ENCODE results near the gene LAPTM4A. TPM values are rescaled to one million over a fixed set of nuclear protein-coding genes. Genes with fewer than 3 reads are reported as not detected.
"Not testable (repeated sequence)": the region's sequence is repeated elsewhere in the genome, so short reads cannot be mapped to it uniquely, and the experiment has no call there.

LAPTM4A gene
- total RNA-seq (2014; rRNA removed; shearing (Covaris generic)): 218 and 267 TPM in 2 replicates

- DNase-seq (ENCODE audit: low read depth): peak; percentile 100
These were observed at the start of gene LAPTM4A for GRCh38 chr2:20051532-20052228. TSS of gene LAPTM4A (minus strand) at chr2:20051628. CDS start at chr2:20051520, 108 bp downstream.

DNA sequence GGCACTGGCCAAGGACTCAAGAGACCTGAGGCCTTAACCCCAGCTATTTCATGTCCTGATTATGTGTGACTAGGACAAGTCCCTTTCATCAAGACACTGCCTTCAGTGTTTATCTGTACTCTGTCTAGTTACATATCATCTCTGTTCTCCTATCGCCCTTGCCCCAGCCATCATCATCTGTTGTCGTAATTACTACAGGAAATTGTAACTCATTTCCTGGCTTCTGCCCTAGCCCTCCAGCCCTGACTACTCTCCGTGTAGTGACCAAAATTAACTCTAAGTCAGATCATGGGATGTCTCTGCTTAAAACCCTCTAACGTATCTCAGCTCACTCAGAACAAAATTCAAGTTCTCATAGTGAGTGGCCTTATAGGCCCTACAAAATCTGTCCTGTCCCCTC lies 49.3 kb upstream of the LAPTM4A start:
- DNase-seq (ENCODE audit: low read depth): no peak

DNA sequence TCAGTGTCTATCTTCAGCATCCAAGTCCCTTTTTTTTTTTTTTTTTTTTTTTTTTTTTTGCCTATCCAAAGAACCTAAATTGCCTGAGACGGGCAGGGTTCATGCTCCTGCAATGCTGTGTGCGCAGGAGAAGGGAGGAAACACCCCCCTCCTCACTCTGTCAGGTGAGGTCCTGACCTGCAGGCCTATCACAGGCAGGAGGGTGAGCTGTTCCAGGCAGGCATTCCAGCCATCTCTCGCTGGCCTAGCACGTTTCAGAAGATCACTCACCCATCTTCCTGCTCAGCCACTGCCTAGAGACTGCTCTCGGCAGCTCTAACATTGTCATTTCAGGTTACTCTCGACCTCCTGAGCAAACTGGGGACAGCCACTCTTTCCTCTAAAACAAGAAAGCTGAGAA lies 48.4 kb upstream of the LAPTM4A start:
- no peak for DNase-seq (ENCODE audit: low read depth)

DNA sequence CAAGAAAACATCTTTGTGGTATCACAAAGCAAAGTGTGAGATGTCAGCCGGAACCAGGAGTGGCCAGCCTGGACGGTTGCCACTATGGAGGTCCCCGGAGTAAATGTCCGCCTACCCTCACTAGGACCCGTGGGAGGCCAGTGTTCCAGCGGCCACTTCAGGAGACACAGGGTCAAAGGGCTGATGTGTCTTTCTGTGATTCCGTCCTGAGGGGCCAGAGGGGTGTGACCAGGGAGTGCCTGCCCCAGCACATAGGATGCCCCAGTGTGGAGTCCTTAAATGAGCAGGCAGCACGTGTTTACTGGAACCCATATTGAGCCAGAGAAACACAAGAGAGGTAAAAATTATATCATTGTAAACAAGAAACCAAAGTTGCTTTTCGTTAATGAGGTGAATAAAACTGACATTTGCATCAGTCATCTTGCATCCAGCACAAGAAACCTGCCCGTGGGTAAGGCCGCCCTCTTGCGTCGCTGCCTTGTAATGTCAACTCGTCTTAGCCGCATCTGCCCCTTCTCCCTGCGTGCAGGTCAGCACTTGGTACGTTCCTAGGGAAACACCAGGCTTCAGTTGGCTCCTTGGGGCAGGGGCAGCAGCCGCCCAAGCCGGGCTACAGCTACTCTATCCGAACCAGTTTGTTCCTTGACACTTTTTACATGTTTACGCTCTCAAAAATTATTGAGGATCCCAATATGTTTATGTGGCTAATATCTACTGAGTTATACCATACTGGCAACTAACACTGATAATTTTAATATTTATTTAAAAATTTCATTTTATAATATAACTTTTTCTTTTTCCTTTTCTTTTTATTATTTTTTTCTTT lies 46.7 kb upstream of the LAPTM4A start:
- peak; percentile 77 for DNase-seq (ENCODE audit: low read depth)

DNA sequence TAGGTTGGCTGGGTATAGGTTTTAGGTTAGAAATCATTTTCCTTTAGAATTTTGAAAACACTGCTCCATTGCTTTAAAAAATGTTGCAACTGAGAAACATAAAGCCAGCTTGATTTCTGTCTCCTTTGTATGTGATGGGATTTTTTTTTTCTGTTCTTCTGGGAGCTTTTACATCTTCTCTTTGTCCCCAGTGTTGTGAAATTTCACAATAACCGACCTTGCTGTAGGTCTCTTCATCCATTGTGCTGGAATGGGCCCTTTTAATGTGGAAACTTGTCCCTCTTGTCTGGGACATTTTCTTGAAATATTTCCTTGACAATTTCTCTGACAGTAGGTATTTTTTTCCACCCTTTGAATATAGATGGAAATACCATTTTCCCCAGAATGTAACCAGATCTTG lies 44.0 kb upstream of the LAPTM4A start:
- no peak for DNase-seq (ENCODE audit: low read depth)

- DNase-seq (ENCODE audit: low read depth): no peak
These were observed 43.5 kb upstream of the LAPTM4A start for GRCh38 chr2:20094955-20095354.

GRCh38 chr2:20094142-20094755 lies 42.8 kb upstream of the LAPTM4A start:
- no peak for DNase-seq (ENCODE audit: low read depth)

DNA sequence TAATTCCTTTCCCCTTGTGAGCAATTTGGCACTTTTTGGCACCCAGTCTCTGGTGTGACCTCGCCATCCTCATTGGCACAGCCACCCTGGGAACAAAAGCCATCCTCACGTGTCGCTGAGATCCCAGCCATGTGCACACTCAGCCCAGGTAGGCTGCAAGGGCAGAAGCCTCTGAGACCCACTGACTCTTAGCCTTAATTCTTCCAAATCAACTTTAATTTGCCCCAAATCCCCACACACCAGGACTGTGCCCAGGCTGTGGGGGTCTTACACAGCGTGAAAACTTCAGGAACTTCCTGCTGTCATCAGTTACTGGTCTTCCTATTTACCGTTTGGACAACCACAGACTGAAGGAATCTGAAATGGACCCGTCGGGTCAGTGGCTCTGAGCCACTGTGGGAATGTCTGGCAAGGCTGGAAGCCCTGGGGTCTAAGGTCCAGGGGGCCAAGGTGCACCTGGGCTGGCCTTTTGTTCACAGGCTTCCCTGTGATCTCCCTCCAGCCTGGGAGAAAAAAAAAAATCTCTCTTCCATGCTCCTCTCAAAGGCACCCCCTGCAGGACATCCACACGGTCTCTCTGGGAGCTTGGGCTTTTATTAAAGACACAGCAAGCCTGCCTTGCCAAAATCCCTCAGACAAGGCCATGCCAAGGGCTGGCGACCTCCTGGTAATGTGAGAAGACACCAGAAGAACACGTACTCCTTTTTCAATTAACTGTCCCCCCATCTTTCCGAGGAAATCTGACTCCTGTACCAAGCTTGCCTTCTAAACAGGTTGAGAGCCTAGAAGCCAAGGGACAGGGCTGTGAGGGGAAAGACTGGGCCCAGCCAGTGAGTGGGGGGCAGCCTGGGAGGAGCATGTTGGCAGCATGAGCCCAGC lies 42.1 kb upstream of the LAPTM4A start:
- DNase-seq (ENCODE audit: low read depth): peak; percentile 82

GRCh38 chr2:20092901-20093235 lies 41.4 kb upstream of the LAPTM4A start:
- DNase-seq (ENCODE audit: low read depth): no peak

DNA sequence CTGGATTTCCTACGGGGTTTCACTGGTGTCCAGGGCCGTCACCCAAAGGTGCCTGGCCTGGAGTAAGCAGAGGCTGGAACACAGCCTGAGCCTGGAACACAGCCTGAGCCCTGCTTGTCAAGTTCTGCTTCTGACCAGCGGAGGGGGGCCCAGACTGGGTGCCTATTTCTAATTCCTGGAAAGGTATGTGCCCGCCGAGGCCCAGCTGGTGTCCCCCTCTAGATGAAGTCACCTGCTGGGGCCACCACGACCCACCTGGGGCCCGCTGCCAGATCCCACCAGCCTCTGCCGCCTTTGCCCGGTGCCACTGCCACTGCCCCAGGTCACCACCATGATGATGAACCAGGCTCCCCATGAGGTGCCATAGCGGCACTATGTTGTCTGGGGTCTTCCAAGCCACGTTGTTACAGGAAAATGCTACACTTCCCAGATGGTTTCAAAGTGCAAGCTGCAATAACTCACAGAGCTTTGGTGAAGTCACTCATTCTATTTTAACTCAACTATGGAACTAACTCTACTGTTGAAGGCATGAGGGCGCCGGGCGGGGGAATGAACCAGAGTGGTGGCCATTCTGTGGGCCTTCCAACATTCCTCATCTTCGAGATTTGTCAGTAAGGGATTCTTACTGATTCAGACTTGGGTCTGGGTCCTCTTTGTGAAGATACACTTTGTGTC lies 40.9 kb upstream of the LAPTM4A start:
- DNase-seq (ENCODE audit: low read depth): no peak

DNA sequence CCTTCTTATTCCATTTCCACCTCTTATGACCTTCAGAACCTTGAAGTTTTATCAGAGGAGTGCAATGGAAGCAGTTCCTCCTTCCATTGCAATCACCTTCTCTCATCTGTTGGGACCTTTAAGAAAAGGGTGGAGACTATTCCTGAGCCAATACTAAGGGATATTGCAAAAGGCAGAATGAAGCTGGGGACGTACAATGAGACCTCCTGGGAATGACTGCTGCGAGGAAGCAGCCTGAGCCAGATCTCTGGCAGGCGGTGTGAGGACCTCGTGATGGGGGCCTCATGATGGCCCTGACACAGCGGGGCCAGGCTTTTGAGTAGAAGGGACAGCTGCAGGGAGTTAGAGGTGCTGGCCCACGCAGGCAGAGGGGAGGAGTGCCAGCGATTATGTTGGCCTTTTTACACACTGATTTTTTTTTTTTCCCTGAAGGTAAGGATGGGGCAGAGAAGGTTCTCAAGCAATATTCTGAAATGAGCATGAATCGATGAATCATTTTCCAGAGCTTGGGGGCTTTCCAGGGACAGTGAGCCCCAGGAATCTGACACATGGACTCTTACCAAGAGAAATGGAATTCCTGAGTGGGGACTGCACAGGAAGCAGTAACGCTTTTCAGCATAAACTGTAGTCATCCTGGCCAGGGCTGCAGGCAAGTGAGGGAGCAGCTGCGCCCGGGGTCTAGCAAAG lies 40.0 kb upstream of the LAPTM4A start:
- DNase-seq (ENCODE audit: low read depth): peak; percentile 95

GRCh38 chr2:20089715-20090464 lies 38.5 kb upstream of the LAPTM4A start:
- no peak for DNase-seq (ENCODE audit: low read depth)

GRCh38 chr2:20085909-20086308 lies 34.5 kb upstream of the LAPTM4A start:
- DNase-seq (ENCODE audit: low read depth): peak; percentile 90

- not testable (repeated sequence) for DNase-seq (ENCODE audit: low read depth)
These were observed 31.4 kb upstream of the LAPTM4A start for GRCh38 chr2:20082812-20083211.

- no peak for DNase-seq (ENCODE audit: low read depth)
These were observed 30.4 kb upstream of the LAPTM4A start for GRCh38 chr2:20081841-20082240.

DNA sequence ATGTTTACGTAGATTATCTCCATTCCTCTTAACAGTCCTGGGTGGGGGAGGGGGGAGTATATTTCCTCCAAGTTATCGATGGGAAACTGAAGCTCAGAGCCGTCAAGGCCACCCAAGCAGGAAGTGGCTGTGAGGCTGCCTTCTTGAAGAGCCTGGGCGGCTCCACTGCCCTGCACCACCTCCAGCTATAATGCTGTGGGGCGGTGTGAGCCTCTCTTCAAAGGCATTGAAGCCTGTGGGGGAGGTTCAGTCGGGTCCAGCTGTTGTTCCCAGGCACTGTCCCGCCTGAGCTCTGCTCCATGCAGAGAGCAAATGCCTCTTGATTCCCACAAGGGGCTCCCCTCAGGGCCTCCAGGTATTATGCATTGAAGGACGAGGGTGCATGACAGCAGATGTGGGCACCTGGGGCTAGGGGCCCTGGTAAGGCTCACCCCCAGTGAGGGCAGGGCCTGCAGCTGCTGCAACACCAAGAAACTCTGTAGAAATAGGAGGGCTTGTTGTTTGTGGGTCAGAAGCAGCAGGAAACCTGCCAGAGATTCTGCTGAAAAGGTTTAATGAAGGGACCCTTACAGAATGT lies 29.5 kb upstream of the LAPTM4A start:
- no peak for DNase-seq (ENCODE audit: low read depth)

- DNase-seq (ENCODE audit: low read depth): no peak
These were observed 29.0 kb upstream of the LAPTM4A start for GRCh38 chr2:20080428-20080827.

DNA sequence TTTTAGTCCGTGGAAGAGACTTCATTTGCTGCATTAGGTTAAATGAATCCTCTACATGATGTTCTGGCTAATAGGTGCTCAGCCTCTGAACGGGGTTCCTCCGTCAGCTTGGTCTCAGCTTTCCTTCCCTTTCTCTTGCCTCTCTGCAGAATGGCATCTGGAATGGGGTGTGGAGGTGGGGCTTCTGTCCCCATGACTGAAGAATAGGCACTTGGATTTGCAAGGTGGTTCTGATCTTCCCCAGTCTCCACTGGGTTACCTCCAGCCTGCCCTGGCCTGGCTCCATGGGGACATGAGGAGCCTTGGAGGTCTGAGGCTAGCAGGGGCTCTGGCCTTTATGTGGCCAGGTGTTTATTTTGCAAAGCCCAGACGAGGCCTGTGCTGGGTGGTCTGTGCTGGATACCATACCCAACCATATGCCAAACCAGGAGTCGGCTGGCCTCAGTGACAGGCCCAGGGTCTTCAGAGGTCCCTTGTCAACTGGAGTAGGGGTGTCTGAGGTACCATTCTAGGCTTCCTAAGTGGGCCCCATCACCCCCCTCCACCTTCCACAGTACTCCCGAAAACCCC lies 28.2 kb upstream of the LAPTM4A start:
- DNase-seq (ENCODE audit: low read depth): no peak

GRCh38 chr2:20077411-20077940 lies 26.0 kb upstream of the LAPTM4A start:
- DNase-seq (ENCODE audit: low read depth): no peak

Data from RPMI7951 (cell line).